ENCODE data around the gene KIF17. TPM values are rescaled to one million over a fixed set of nuclear protein-coding genes. Genes with fewer than 3 reads are reported as not detected.

The KIF17 gene
- total and polyA plus RNA-seq, 2 of the 8 experiments (the other 6 are each of a cell fraction or from before 2014, with no cell fraction given): 6.9 to 10.4 TPM

DNA sequence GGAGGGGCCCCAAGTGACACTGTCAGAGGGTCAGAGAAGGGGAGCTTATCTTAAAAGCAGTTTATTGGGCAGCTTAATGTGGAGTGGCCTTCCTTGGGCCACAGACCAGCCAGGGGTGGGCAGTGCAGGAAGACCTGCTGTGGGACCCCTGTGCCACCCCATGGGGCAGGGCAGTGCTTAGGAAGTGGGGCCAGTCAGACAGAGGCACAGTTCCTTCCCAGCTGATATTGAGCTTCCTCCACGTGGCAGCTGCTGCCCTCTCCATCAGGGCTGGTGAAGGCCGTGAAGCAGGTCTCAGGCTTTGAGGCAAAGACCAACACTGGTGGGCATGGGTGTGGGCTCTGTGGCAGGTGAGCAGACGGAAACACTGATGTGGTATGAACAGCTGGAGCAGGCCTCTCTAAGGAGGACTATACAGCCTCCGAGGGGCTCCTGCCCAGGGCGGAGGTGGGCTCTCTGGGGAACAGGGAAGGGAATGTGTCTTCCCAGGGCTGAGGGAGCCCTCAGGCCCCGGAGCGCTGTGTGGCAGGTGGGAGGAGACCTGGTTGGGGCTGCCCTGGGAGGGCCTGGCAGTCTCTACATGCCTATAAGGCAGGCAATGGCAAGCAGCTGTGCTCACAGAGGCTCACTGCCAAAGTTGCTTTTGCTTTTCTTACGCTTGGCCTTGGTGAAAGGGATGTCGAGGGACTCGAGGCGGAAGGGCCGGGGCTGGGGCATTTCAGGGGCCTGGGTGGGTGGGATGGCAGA is 53.7 kb downstream of the KIF17 start:
- H4K20me1 ChIP-seq (replicated peaks in 1 of 2; ENCODE audit: control insufficient read depth in 1 of 2, insufficient read depth in 2 of 2, low read length in 2 of 2): peaks cover 0 to 1% of the 10 kb centered on the region in 2 experiments
- DNase-seq (ENCODE audit: low read depth in 1 of 2, low spot score in 2 of 2) (no peak), FAIRE-seq (no peak)
- H3K23ac ChIP-seq (ENCODE audit: insufficient read length): no peak overlapping the region
- no peak overlapping the region for H2BK120ac ChIP-seq (replicated peaks; ENCODE audit: low read depth, low read length)
- 0 out of 8 replicates have a peak, but pooled peaks cover 0 to 4% (median 0%) of the 10 kb centered on the region in 4 experiments for H3K36me3 ChIP-seq (ENCODE audit: control insufficient read depth in 2 of 4, insufficient read depth in 4 of 4, low read length in 3 of 4)
- no peaks in the 10 kb centered on the region for H3K27me3 ChIP-seq (replicated peaks in 1 of 4; ENCODE audit: control insufficient read depth in 3 of 4, extremely low read depth in 1 of 4, insufficient read depth in 3 of 4, low read length in 3 of 4)
- no peak overlapping the region for H3K14ac ChIP-seq (ENCODE audit: insufficient read length)
- no peak overlapping the region for H2BK12ac ChIP-seq (ENCODE audit: low read depth, low read length)
- no peak overlapping the region for H4K91ac ChIP-seq (replicated peaks; ENCODE audit: insufficient read length, low read length)
- H2AFZ ChIP-seq (ENCODE audit: low read length): no peak overlapping the region
- whole genome bisulfite sequencing, 2 experiments (ENCODE audit: extremely low coverage in 1 of 2, insufficient coverage in 1 of 2, insufficient read length in 1 of 2, insufficient replicate concordance in 2 of 2, low coverage in 1 of 2, low lambda C conversion rate in 2 of 2, missing lambda C conversion rate in 1 of 2): 81% methylated on average over 8 of the region's 12 CpGs; no CpG with 5 or more reads in 1 of the 2 experiments
- H3K9ac ChIP-seq (replicated peaks in 1 of 4; ENCODE audit: extremely low read depth in 1 of 4, low read depth in 3 of 4, low read length in 3 of 4): no peak overlapping the region
- peaks cover 0 to 9% (median 4%) of the 10 kb centered on the region in 4 experiments; a peak in 4 of 7 replicates for H3K4me1 ChIP-seq (replicated peaks in 1 of 4; ENCODE audit: control insufficient read depth in 3 of 4, insufficient read depth in 4 of 4, low read length in 3 of 4)
- no peak overlapping the region for H2BK20ac ChIP-seq (ENCODE audit: low read length)
- H3K4ac ChIP-seq (replicated peaks; ENCODE audit: insufficient read length, low read depth, low read length): no peak overlapping the region
- no peak overlapping the region for H2AK5ac ChIP-seq (ENCODE audit: low read depth, low read length)
- no peak overlapping the region for H4K5ac ChIP-seq (ENCODE audit: insufficient read length, low read depth, low read length)
- H2BK15ac ChIP-seq (ENCODE audit: low read length): no peak overlapping the region
- peaks cover 12% of the 10 kb centered on the region for H3K23me2 ChIP-seq (ENCODE audit: low read depth, low read length)
- H3K4me3 ChIP-seq (ENCODE audit: extremely low read depth in 1 of 4, insufficient read depth in 2 of 4, low read depth in 3 of 4, low read length in 4 of 4): no peak overlapping the region
- H4K8ac ChIP-seq (ENCODE audit: extremely low read depth, insufficient read depth, low read length): peak overlapping the region; percentile 85; the same call in 1 of the 2 replicates
- 0 out of 2 replicates have a peak, but pooled peaks cover 3% of the 10 kb centered on the region for H3K79me1 ChIP-seq (ENCODE audit: low read depth, low read length)
- no peak overlapping the region for H3K18ac ChIP-seq (ENCODE audit: extremely low read depth, low read length)
- ChIA-PET CTCF (ENCODE audit: partially characterized antibody) (interaction anchor here (0.9 to 1.9 kb wide), 10 partner anchors 9 to 288 kb away, joined by 3 to 10 read pairs (median 3); no protein-coding TSS in a partner anchor), POLR2A (ENCODE audit: partially characterized antibody) (interaction anchor here (0.9 to 2.0 kb wide), 3 partner anchors 9 to 123 kb away, joined by 3 to 5 read pairs (median 4); partner anchors contain the start of gene HP1BP3)
- no peak overlapping the region for H3K56ac ChIP-seq (replicated peaks; ENCODE audit: insufficient read length, low read depth, low read length)
- no peak overlapping the region for H3K4me2 ChIP-seq (ENCODE audit: insufficient read depth in 1 of 2, low read depth in 2 of 2, low read length in 2 of 2)
- H3K79me2 ChIP-seq (ENCODE audit: control insufficient read depth in 1 of 2, insufficient read depth in 2 of 2, low read length in 2 of 2): peaks cover 9 to 20% of the 10 kb centered on the region in 2 experiments
- H3K9me3 ChIP-seq (ENCODE audit: insufficient read depth in 2 of 2, low read depth in 1 of 2, low read length in 1 of 2): no peaks in the 10 kb centered on the region; a peak in 1 of 4 replicates
- H3K27ac ChIP-seq (ENCODE audit: low read depth, low read length): no peak overlapping the region
- H2BK5ac ChIP-seq (ENCODE audit: low read depth, low read length): no peak overlapping the region
- no peak for TF ChIP-seq BRCA1 (IDR thresholded peaks at IDR 0.05; ENCODE audit: low read depth, low read length)
- no peak for TF ChIP-seq ZNF274 (IDR thresholded peaks at IDR 0.05; ENCODE audit: borderline replicate concordance, extremely low read depth, low read length)
- no peak for TF ChIP-seq CHD2 (IDR thresholded peaks at IDR 0.05; ENCODE audit: low read length)
- TF ChIP-seq, protein P1, sequence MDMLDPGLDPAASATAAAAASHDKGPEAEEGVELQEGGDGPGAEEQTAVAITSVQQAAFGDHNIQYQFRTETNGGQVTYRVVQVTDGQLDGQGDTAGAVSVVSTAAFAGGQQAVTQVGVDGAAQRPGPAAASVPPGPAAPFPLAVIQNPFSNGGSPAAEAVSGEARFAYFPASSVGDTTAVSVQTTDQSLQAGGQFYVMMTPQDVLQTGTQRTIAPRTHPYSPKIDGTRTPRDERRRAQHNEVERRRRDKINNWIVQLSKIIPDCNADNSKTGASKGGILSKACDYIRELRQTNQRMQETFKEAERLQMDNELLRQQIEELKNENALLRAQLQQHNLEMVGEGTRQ (IDR thresholded peaks at IDR 0.05; ENCODE audit: low read length): no peak
- TF ChIP-seq BCL11A (IDR thresholded peaks at IDR 0.05; ENCODE audit: low read depth in 2 of 2, low read length in 2 of 2): no peak
- TF ChIP-seq EP300 (IDR thresholded peaks at IDR 0.05; ENCODE audit: borderline replicate concordance in 1 of 2, low read depth in 2 of 2, low read length in 2 of 2): no peak
- no peak for TF ChIP-seq JUND (IDR thresholded peaks at IDR 0.05; ENCODE audit: low read length)
- TF ChIP-seq JUN (IDR thresholded peaks at IDR 0.05; ENCODE audit: low read depth, low read length): no peak
- TF ChIP-seq SIX5 (IDR thresholded peaks at IDR 0.05; ENCODE audit: low read depth, low read length): no peak
- TF ChIP-seq GTF2F1 (IDR thresholded peaks at IDR 0.05; ENCODE audit: borderline replicate concordance, low read depth, low read length): no peak
- TF ChIP-seq TCF12 (IDR thresholded peaks at IDR 0.05; ENCODE audit: low read depth, low read length): no peak
